HG02840 (cell line): ENCODE measurements around the gene MRGPRF.
"Not testable (repeated sequence)": the region's sequence is repeated elsewhere in the genome, so short reads cannot be mapped to it uniquely, and the experiment has no call there.

ENCODE experiments used
- ATAC-seq: cut with Tn5 transposase; IDR thresholded peaks from one replicate; pipeline ENCODE4 v1.9.1; 2021; ENCODE audit warnings: mild to moderate bottlenecking, moderate library complexity, moderate number of reproducible peaks; ENCODE audit not compliant: unreplicated experiment, low FRiP score

Gene MRGPRF

GRCh38 chr11:68993546-68993945 is 19.5 kb downstream of the MRGPRF start:
- ATAC-seq: no peak

- no peak for ATAC-seq
Measured at GRCh38 chr11:68992743-68993255, 20.2 kb downstream of the MRGPRF start.

GRCh38 chr11:68990995-68991780 is 21.9 kb downstream of the MRGPRF start:
- ATAC-seq: no peak

GRCh38 chr11:68989936-68990606 is 23.0 kb downstream of the MRGPRF start:
- no peak for ATAC-seq

GRCh38 chr11:68988491-68988890 is 24.6 kb downstream of the MRGPRF start:
- ATAC-seq: no peak

- ATAC-seq: no peak
Measured at GRCh38 chr11:68987211-68987610, 25.8 kb downstream of the MRGPRF start.

GRCh38 chr11:68983801-68984200 is 29.2 kb downstream of the MRGPRF start:
- no peak for ATAC-seq

GRCh38 chr11:68982134-68982533 is 30.9 kb downstream of the MRGPRF start:
- no peak for ATAC-seq

GRCh38 chr11:68980776-68981065 is 32.3 kb downstream of the MRGPRF start, which contains the start of gene MRGPRD:
TSS of gene MRGPRD (minus strand) at chr11:68980986. CDS start at chr11:68980986, 0 bp downstream.
- ATAC-seq: no peak

- ATAC-seq: no peak
Measured at GRCh38 chr11:68979931-68980775, 32.9 kb downstream of the MRGPRF start.

- no peak for ATAC-seq
Measured at GRCh38 chr11:68978931-68979594, 34.0 kb downstream of the MRGPRF start.

GRCh38 chr11:68978626-68978930 is 34.5 kb downstream of the MRGPRF start:
- no peak for ATAC-seq

GRCh38 chr11:68977781-68978625 is 35.0 kb downstream of the MRGPRF start:
- no peak for ATAC-seq

GRCh38 chr11:68976563-68976962 is 36.5 kb downstream of the MRGPRF start:
- no peak for ATAC-seq

- ATAC-seq: no peak
Measured at GRCh38 chr11:68976095-68976494, 37.0 kb downstream of the MRGPRF start.

GRCh38 chr11:68974421-68975194 is 38.4 kb downstream of the MRGPRF start:
- ATAC-seq: no peak

- ATAC-seq: not testable (repeated sequence)
Measured at GRCh38 chr11:68973706-68974105, 39.3 kb downstream of the MRGPRF start.

- no peak for ATAC-seq
Measured at GRCh38 chr11:68973219-68973618, 39.8 kb downstream of the MRGPRF start.
